ENCODE results near the gene EFCAB12.

The EFCAB12 gene

GRCh38 chr3:129428376-129429079 lies at the start of gene EFCAB12:
Gene EFCAB12 (minus strand): TSS chr3:129428636. CDS start chr3:129428488, 148 bp downstream.
- DNase-seq: peak; percentile 91 to 93

- no peak for DNase-seq
Measured at GRCh38 chr3:129476586-129476985, 48.1 kb upstream of the EFCAB12 start.

- DNase-seq: no peak
Measured at GRCh38 chr3:129475863-129476262, 47.4 kb upstream of the EFCAB12 start.

- no peak for DNase-seq
Measured at GRCh38 chr3:129474984-129475804, 46.8 kb upstream of the EFCAB12 start.

- DNase-seq: no peak
Measured at GRCh38 chr3:129473769-129474152, 45.3 kb upstream of the EFCAB12 start.

- DNase-seq: no peak
Measured at GRCh38 chr3:129473067-129473768, 44.8 kb upstream of the EFCAB12 start.

- no peak for DNase-seq
Measured at GRCh38 chr3:129470861-129471260, 42.4 kb upstream of the EFCAB12 start.

- no peak for DNase-seq
Measured at GRCh38 chr3:129469026-129469425, 40.6 kb upstream of the EFCAB12 start.

- no peak for DNase-seq
Measured at GRCh38 chr3:129467932-129468331, 39.5 kb upstream of the EFCAB12 start.

- no peak for DNase-seq
Measured at GRCh38 chr3:129463716-129464115, 35.3 kb upstream of the EFCAB12 start.

GRCh38 chr3:129463094-129463493 lies 34.7 kb upstream of the EFCAB12 start:
- no peak for DNase-seq

- no peak for DNase-seq
Measured at GRCh38 chr3:129462361-129462968, 34.0 kb upstream of the EFCAB12 start.

GRCh38 chr3:129461461-129462146 lies 33.2 kb upstream of the EFCAB12 start:
- DNase-seq: no peak

GRCh38 chr3:129461022-129461421 lies 32.6 kb upstream of the EFCAB12 start:
- DNase-seq: no peak

GRCh38 chr3:129460572-129460971 lies 32.1 kb upstream of the EFCAB12 start:
- no peak for DNase-seq

- DNase-seq: no peak
Measured at GRCh38 chr3:129460155-129460554, 31.7 kb upstream of the EFCAB12 start.

GRCh38 chr3:129453732-129454131 lies 25.3 kb upstream of the EFCAB12 start:
- DNase-seq: no peak

GRCh38 chr3:129449279-129450115 lies 21.1 kb upstream of the EFCAB12 start:
- no peak for DNase-seq

- DNase-seq: no peak
Measured at GRCh38 chr3:129448186-129448895, 19.9 kb upstream of the EFCAB12 start.

GRCh38 chr3:129446926-129447325 lies 18.5 kb upstream of the EFCAB12 start:
- no peak for DNase-seq

- no peak for DNase-seq
Measured at GRCh38 chr3:129445471-129445870, 17.0 kb upstream of the EFCAB12 start.

Data from SHP77 (cell line).